Mononuclear cell (primary cell): Measurements from ENCODE around the gene AP5B1. TPM values are rescaled to one million over a fixed set of nuclear protein-coding genes. Genes with fewer than 3 reads are reported as not detected.
A peak's percentile ranks its signal among the peaks of the same experiment; 100 is the strongest.

Source experiments
- H3K27me3 ChIP-seq: 2 replicates; pipeline ENCODE4 v1.6.0; 2011; ENCODE audit warnings: low read length, control low read depth; ENCODE audit not compliant: insufficient read depth
- H3K4me1 ChIP-seq: 2 replicates; pipeline ENCODE4 v1.5.1; 2011; ENCODE audit warnings: mild to moderate bottlenecking, low read length, control low read depth; ENCODE audit not compliant: insufficient read depth
- H3K4me3 ChIP-seq: 2 replicates; pipeline ENCODE4 v1.5.1; 2011; ENCODE audit warnings: mild to moderate bottlenecking, low read length, moderate library complexity
- H3K9me3 ChIP-seq: 2 replicates; pipeline ENCODE4 v1.5.1; 2011; ENCODE audit warnings: low read depth, mild to moderate bottlenecking, control low read depth, low read length
- total RNA-seq: library from RNA; depleted of rRNA; stranded (reverse); fragments of >200 nt; gene quantifications from one replicate; pipeline ENCODE4 v1.2.3, GENCODE V29; 2012

Gene AP5B1
- total RNA-seq: 26.7 TPM

GRCh38 chr11:65780770-65781151, at the start of gene AP5B1:
TSS of gene AP5B1 (minus strand) at chr11:65780976. CDS start at chr11:65780591, 385 bp downstream.
- Histone ChIP-seq H3K9me3 (no peaks in the 10 kb centered on the region), H3K27me3 (peaks cover 7% of the 10 kb centered on the region), H3K4me3 (peak within 1 kb of the TSS; percentile 77), H3K4me1 (peaks cover 48% of the 10 kb centered on the region)

- Histone ChIP-seq H3K9me3 (no peaks in the 10 kb centered on the region), H3K27me3 (no peaks in the 10 kb centered on the region), H3K4me3 (no peak overlapping the region), H3K4me1 (peaks cover 18% of the 10 kb centered on the region)
Observed at GRCh38 chr11:65829459-65829858, 48.7 kb upstream of the AP5B1 start.

- no peaks in the 10 kb centered on the region for H3K9me3 ChIP-seq
- no peak overlapping the region for H3K4me3 ChIP-seq
- H3K27me3 ChIP-seq: no peaks in the 10 kb centered on the region
- no peaks in the 10 kb centered on the region for H3K4me1 ChIP-seq
Observed at GRCh38 chr11:65826984-65827735, 46.4 kb upstream of the AP5B1 start.

GRCh38 chr11:65822776-65823528, 42.2 kb upstream of the AP5B1 start:
- Histone ChIP-seq H3K4me1 (peaks cover 3% of the 10 kb centered on the region), H3K4me3 (no peak overlapping the region)

GRCh38 chr11:65821107-65821506, 40.3 kb upstream of the AP5B1 start:
- no peaks in the 10 kb centered on the region for H3K27me3 ChIP-seq
- no peaks in the 10 kb centered on the region for H3K9me3 ChIP-seq
- no peak overlapping the region for H3K4me3 ChIP-seq
- H3K4me1 ChIP-seq: peaks cover 18% of the 10 kb centered on the region

More at GRCh38 chr11:65822776-65823528, 42.2 kb upstream of the AP5B1 start:
- Histone ChIP-seq H3K9me3 (no peaks in the 10 kb centered on the region), H3K27me3 (no peaks in the 10 kb centered on the region)

GRCh38 chr11:65817835-65818680, 37.3 kb upstream of the AP5B1 start:
- peak overlapping the region; percentile 55 for H3K4me3 ChIP-seq
- peaks cover 24% of the 10 kb centered on the region for H3K4me1 ChIP-seq
- no peaks in the 10 kb centered on the region for H3K9me3 ChIP-seq
- no peaks in the 10 kb centered on the region for H3K27me3 ChIP-seq

- H3K9me3 ChIP-seq: no peaks in the 10 kb centered on the region
- peaks cover 24% of the 10 kb centered on the region for H3K4me1 ChIP-seq
- H3K4me3 ChIP-seq: peak overlapping the region; percentile 55
- H3K27me3 ChIP-seq: no peaks in the 10 kb centered on the region
Observed at GRCh38 chr11:65817312-65817834, 36.6 kb upstream of the AP5B1 start.

- Histone ChIP-seq H3K4me1 (peaks cover 31% of the 10 kb centered on the region), H3K9me3 (no peaks in the 10 kb centered on the region), H3K27me3 (no peaks in the 10 kb centered on the region), H3K4me3 (no peak overlapping the region)
Observed at GRCh38 chr11:65816696-65817095, 35.9 kb upstream of the AP5B1 start.

GRCh38 chr11:65814986-65815565, 34.3 kb upstream of the AP5B1 start:
- H3K27me3 ChIP-seq: no peaks in the 10 kb centered on the region
- H3K4me3 ChIP-seq: no peak overlapping the region
- no peaks in the 10 kb centered on the region for H3K9me3 ChIP-seq
- peaks cover 31% of the 10 kb centered on the region for H3K4me1 ChIP-seq

GRCh38 chr11:65814131-65814985, 33.6 kb upstream of the AP5B1 start:
- H3K4me3 ChIP-seq: no peak overlapping the region
- H3K27me3 ChIP-seq: no peaks in the 10 kb centered on the region
- no peaks in the 10 kb centered on the region for H3K9me3 ChIP-seq
- peaks cover 31% of the 10 kb centered on the region for H3K4me1 ChIP-seq

- Histone ChIP-seq H3K4me3 (no peak overlapping the region), H3K27me3 (no peaks in the 10 kb centered on the region), H3K9me3 (no peaks in the 10 kb centered on the region), H3K4me1 (peaks cover 18% of the 10 kb centered on the region)
Observed at GRCh38 chr11:65811764-65812475, 31.1 kb upstream of the AP5B1 start.

GRCh38 chr11:65810046-65810868, 29.5 kb upstream of the AP5B1 start:
- H3K4me3 ChIP-seq: no peak overlapping the region
- peaks cover 13% of the 10 kb centered on the region for H3K4me1 ChIP-seq
- H3K9me3 ChIP-seq: no peaks in the 10 kb centered on the region
- no peaks in the 10 kb centered on the region for H3K27me3 ChIP-seq

- Histone ChIP-seq H3K9me3 (no peaks in the 10 kb centered on the region), H3K4me3 (no peak overlapping the region), H3K27me3 (no peaks in the 10 kb centered on the region), H3K4me1 (peaks cover 9% of the 10 kb centered on the region)
Observed at GRCh38 chr11:65809496-65809895, 28.7 kb upstream of the AP5B1 start.
